GM12891 (cell line): Measurements from ENCODE around the gene MCOLN2.

Source experiments
- PAX5 ChIP-seq: IDR thresholded peaks from 2 replicates; pipeline ENCODE4 v1.6.1; 2011; ENCODE audit warnings: low read length, moderate library complexity, mild to moderate bottlenecking; ENCODE audit not compliant: insufficient read depth, severe bottlenecking
- POLR2A ChIP-seq: IDR thresholded peaks from 2 replicates; pipeline ENCODE4 v1.6.1; 2011; ENCODE audit warnings: low read depth, low read length, control low read depth
- POLR2AphosphoS5 ChIP-seq: IDR thresholded peaks from 2 replicates; pipeline ENCODE4 v1.6.1; 2011; ENCODE audit warnings: low read depth, low read length, control low read depth
- TAF1 ChIP-seq: IDR thresholded peaks from 2 replicates; pipeline ENCODE4 v1.6.1; 2011; ENCODE audit warnings: low read depth, low read length, control low read depth

DNA sequence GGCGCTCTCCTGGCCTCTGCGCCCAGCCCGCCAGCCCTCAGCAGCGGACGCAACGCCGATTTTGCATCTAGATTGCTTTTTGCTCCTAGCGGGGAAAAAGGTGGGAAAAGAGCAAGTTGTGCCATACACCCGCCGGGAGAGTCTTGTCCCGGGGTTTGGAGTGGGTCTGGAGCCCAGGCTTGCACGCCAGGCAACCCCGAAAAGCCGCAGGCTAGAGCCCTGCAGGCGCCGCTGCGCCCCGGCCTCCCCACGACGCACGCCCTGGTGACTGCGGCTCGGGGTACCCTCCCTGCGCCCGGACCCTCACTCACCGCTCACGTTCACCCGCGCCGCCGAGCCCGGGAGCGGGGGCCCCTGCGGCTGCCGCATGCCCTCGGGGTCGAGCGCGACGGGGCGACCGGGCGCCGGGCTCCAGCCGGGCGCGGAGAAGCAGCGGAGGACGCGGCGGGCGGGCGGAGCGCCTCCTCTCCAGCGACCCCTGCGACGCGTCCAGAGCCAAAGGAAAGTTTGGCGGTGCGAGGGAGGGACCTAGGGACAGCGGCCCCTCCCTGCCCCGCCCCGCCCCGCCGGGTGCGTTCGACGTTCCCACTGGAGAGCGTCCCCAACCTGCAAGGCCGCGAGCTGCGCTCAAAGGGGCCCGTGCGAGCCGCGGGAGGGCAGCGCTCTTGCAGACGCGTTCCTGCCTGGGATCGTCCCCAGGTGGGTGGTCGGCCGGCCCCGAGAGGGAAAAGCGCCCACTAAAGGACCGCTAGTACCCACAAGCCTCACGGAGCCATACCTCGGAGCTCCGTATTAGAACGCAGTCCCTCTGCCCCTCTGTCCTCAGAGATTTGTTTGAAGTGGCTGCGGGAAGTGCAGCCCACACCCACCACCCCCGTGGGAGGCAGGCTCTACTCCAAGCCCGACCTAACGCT, 104.0 kb downstream of the MCOLN2 start, which contains the start of gene LPAR3:
- no peak for TF ChIP-seq POLR2A
- TF ChIP-seq PAX5: no peak
- no peak for TF ChIP-seq TAF1
- TF ChIP-seq POLR2AphosphoS5: no peak
